EL (cell line): ENCODE data around the gene NDUFAF8.

Experiments used
- DNase-seq: peaks from one replicate; pipeline ENCODE4 v3.0.0-alpha.2; 2016

Gene NDUFAF8

GRCh38 chr17:81254955-81255717 lies 16.0 kb downstream of the NDUFAF8 start:
- peak; percentile 79 for DNase-seq

GRCh38 chr17:81256616-81257015 lies 17.5 kb downstream of the NDUFAF8 start:
- peak; percentile 58 for DNase-seq

GRCh38 chr17:81257533-81257932 lies 18.4 kb downstream of the NDUFAF8 start:
- no peak for DNase-seq

GRCh38 chr17:81258292-81258691 lies 19.2 kb downstream of the NDUFAF8 start:
- no peak for DNase-seq

GRCh38 chr17:81259058-81259605 lies 20.0 kb downstream of the NDUFAF8 start:
- no peak for DNase-seq

- DNase-seq, result no peak
These were observed 21.1 kb downstream of the NDUFAF8 start for GRCh38 chr17:81260171-81260570.

GRCh38 chr17:81260641-81261040 lies 21.5 kb downstream of the NDUFAF8 start:
- DNase-seq, result no peak

- no peak for DNase-seq
These were observed 22.0 kb downstream of the NDUFAF8 start for GRCh38 chr17:81261096-81261495.

GRCh38 chr17:81261582-81262336 lies 22.6 kb downstream of the NDUFAF8 start:
- DNase-seq, result no peak

- DNase-seq, result no peak
These were observed 24.5 kb downstream of the NDUFAF8 start for GRCh38 chr17:81263371-81264181.

GRCh38 chr17:81264640-81265039 lies 25.5 kb downstream of the NDUFAF8 start:
- no peak for DNase-seq

GRCh38 chr17:81265576-81265975 lies 26.5 kb downstream of the NDUFAF8 start:
- DNase-seq, result no peak

GRCh38 chr17:81267390-81268067 lies 28.4 kb downstream of the NDUFAF8 start:
- DNase-seq, result no peak

- DNase-seq, result no peak
These were observed 31.2 kb downstream of the NDUFAF8 start for GRCh38 chr17:81270279-81270678.

GRCh38 chr17:81271226-81271625 lies 32.1 kb downstream of the NDUFAF8 start:
- DNase-seq, result no peak

GRCh38 chr17:81272616-81273015 lies 33.5 kb downstream of the NDUFAF8 start:
- DNase-seq, result no peak

GRCh38 chr17:81273698-81274470 lies 34.8 kb downstream of the NDUFAF8 start:
- no peak for DNase-seq

GRCh38 chr17:81274471-81274855 lies 35.3 kb downstream of the NDUFAF8 start:
- no peak for DNase-seq

- no peak for DNase-seq
These were observed 37.7 kb downstream of the NDUFAF8 start for GRCh38 chr17:81276781-81277180.

GRCh38 chr17:81277421-81277820 lies 38.3 kb downstream of the NDUFAF8 start:
- no peak for DNase-seq

- DNase-seq, result no peak
These were observed 39.0 kb downstream of the NDUFAF8 start for GRCh38 chr17:81277946-81278693.
